ENCODE measurements around the gene CDH9. TPM values are rescaled to one million over a fixed set of nuclear protein-coding genes. Genes with fewer than 3 reads are reported as not detected.

CDH9 gene
- total RNA-seq, 4 donors from 2014 or later = not detected

- H3K27me3 ChIP-seq = no peaks in the 10 kb centered on the region
- TF ChIP-seq EP300 (IDR thresholded peaks at IDR 0.05) (no peak), POLR2A (IDR thresholded peaks at IDR 0.05) (no peak), CTCF (IDR thresholded peaks at IDR 0.05) (no peak)
- 74 to 77% methylated on average over 1 of the region's 1 CpG for WGBS, 2 donors
- H3K4me3 ChIP-seq = no peak overlapping the region
- H3K9me3 ChIP-seq = no peaks in the 10 kb centered on the region
- no peak overlapping the region for H3K27ac ChIP-seq
- no peaks in the 10 kb centered on the region for H3K36me3 ChIP-seq
- no peaks in the 10 kb centered on the region for H3K4me1 ChIP-seq
- no peak for DNase-seq (ENCODE audit: low spot score in 2 of 2)
Observed at GRCh38 chr5:26986985-26987384, 51.4 kb downstream of the CDH9 start.

GRCh38 chr5:26981750-26982149, 56.6 kb downstream of the CDH9 start:
- no peak for TF ChIP-seq CTCF (IDR thresholded peaks at IDR 0.05)
- no peak for TF ChIP-seq EP300 (IDR thresholded peaks at IDR 0.05)
- TF ChIP-seq POLR2A (IDR thresholded peaks at IDR 0.05) = no peak
- Histone ChIP-seq H3K4me3 (no peak overlapping the region), H3K27me3 (no peaks in the 10 kb centered on the region), H3K27ac (no peak overlapping the region), H3K36me3 (no peaks in the 10 kb centered on the region), H3K4me1 (no peaks in the 10 kb centered on the region), H3K9me3 (no peaks in the 10 kb centered on the region)
- WGBS, 2 donors = 78 to 85% methylated on average over 3 of the region's 3 CpGs
- DNase-seq (ENCODE audit: low spot score in 2 of 2) = no peak

GRCh38 chr5:26959290-26959689, 79.1 kb downstream of the CDH9 start:
- H3K9me3 ChIP-seq = no peaks in the 10 kb centered on the region
- no peaks in the 10 kb centered on the region for H3K36me3 ChIP-seq
- H3K27me3 ChIP-seq = no peaks in the 10 kb centered on the region
- WGBS, 2 donors = 89 to 93% methylated on average over 1 of the region's 1 CpG
- no peak for DNase-seq (ENCODE audit: low spot score in 2 of 2)
- no peaks in the 10 kb centered on the region for H3K4me1 ChIP-seq
- H3K4me3 ChIP-seq = no peak overlapping the region
- no peak overlapping the region for H3K27ac ChIP-seq
- TF ChIP-seq EP300 (IDR thresholded peaks at IDR 0.05) = no peak
- TF ChIP-seq CTCF (IDR thresholded peaks at IDR 0.05) = no peak
- no peak for TF ChIP-seq POLR2A (IDR thresholded peaks at IDR 0.05)

- WGBS, 2 donors = 79 to 84% methylated on average over 2 of the region's 2 CpGs
- no peak overlapping the region for H3K4me3 ChIP-seq
Observed at GRCh38 chr5:26955161-26955560, 83.2 kb downstream of the CDH9 start.

GRCh38 chr5:26948921-26949320, 89.5 kb downstream of the CDH9 start:
- H3K27ac ChIP-seq = no peak overlapping the region
- 75 to 88% methylated on average over 2 of the region's 2 CpGs for WGBS, 2 donors
- no peaks in the 10 kb centered on the region for H3K9me3 ChIP-seq
- H3K36me3 ChIP-seq = no peaks in the 10 kb centered on the region
- no peak for DNase-seq (ENCODE audit: low spot score in 2 of 2)
- no peak overlapping the region for H3K4me3 ChIP-seq
- no peaks in the 10 kb centered on the region for H3K4me1 ChIP-seq
- no peak for TF ChIP-seq EP300 (IDR thresholded peaks at IDR 0.05)
- no peak for TF ChIP-seq CTCF (IDR thresholded peaks at IDR 0.05)
- TF ChIP-seq POLR2A (IDR thresholded peaks at IDR 0.05) = no peak
- no peaks in the 10 kb centered on the region for H3K27me3 ChIP-seq

More at GRCh38 chr5:26955161-26955560, 83.2 kb downstream of the CDH9 start:
- Histone ChIP-seq H3K4me1 (no peaks in the 10 kb centered on the region), H3K27me3 (no peaks in the 10 kb centered on the region), H3K36me3 (no peaks in the 10 kb centered on the region), H3K9me3 (no peaks in the 10 kb centered on the region), H3K27ac (no peak overlapping the region)
- no peak for DNase-seq (ENCODE audit: low spot score in 2 of 2)
- no peak for TF ChIP-seq EP300 (IDR thresholded peaks at IDR 0.05)
- no peak for TF ChIP-seq CTCF (IDR thresholded peaks at IDR 0.05)
- no peak for TF ChIP-seq POLR2A (IDR thresholded peaks at IDR 0.05)

All from tibial nerve (tissue), 4 donors.